OCI-LY7 (cell line): ENCODE measurements around the gene SRGAP1.

ENCODE experiments used
- EZH2phosphoT487 ChIP-seq: fragments of 200-600 bp; sonication (generic); IDR thresholded peaks from 2 replicates; pipeline ENCODE4 v1.6.1; 2018; ENCODE audit warnings: low read depth, borderline replicate concordance, mild to moderate bottlenecking, mixed run types, antibody characterized with exemption, low read length, moderate library complexity, mixed read lengths
- TF ChIP-seq, protein P1 (sequence below): fragments of 200-600 bp; sonication (generic); conservative IDR thresholded peaks from 2 replicates; pipeline ENCODE4 v1.5.1; 2014; ENCODE audit warnings: mild to moderate bottlenecking, antibody characterized with exemption, low read length, moderate library complexity, mixed read lengths

DNA sequence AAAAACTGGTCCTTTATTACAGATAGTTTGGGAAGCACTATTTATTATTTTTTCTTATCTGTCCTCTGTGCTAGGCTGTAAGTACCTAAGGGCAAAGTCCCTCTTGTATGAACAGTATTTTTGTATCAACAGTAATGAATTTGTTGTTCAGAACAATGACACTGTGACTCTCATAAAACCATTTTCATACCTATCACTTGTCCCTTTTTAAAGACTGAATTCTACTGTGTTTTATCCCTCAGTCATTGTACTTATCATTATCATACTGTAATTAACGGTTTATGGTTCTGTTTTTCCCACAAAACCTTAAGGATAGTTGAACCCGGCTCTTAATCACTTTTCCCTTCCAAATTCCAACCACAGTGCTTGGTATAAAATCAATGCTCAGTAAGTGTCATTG, 69.4 kb downstream of the SRGAP1 start:
- TF ChIP-seq, protein P1, sequence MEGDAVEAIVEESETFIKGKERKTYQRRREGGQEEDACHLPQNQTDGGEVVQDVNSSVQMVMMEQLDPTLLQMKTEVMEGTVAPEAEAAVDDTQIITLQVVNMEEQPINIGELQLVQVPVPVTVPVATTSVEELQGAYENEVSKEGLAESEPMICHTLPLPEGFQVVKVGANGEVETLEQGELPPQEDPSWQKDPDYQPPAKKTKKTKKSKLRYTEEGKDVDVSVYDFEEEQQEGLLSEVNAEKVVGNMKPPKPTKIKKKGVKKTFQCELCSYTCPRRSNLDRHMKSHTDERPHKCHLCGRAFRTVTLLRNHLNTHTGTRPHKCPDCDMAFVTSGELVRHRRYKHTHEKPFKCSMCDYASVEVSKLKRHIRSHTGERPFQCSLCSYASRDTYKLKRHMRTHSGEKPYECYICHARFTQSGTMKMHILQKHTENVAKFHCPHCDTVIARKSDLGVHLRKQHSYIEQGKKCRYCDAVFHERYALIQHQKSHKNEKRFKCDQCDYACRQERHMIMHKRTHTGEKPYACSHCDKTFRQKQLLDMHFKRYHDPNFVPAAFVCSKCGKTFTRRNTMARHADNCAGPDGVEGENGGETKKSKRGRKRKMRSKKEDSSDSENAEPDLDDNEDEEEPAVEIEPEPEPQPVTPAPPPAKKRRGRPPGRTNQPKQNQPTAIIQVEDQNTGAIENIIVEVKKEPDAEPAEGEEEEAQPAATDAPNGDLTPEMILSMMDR, result no peak
- TF ChIP-seq EZH2phosphoT487, result no peak
